MM.1S (cell line): ENCODE results near the gene TDP2.

Experiments used
- CTCF ChIP-seq: fragments of 300-600 bp; sonication (generic); IDR thresholded peaks from 2 replicates; pipeline ENCODE4 v1.5.1; 2016; ENCODE audit warnings: antibody characterized with exemption, low read length, mixed read lengths
- EZH2 ChIP-seq: fragments of 300-600 bp; sonication (generic); optimal IDR thresholded peaks from 2 replicates; pipeline ENCODE3; 2017; ENCODE audit warnings: low read depth, mild to moderate bottlenecking, antibody characterized with exemption, low read length, mixed read lengths

GRCh38 chr6:24620637-24621036 is 46.1 kb downstream of the TDP2 start:
- no peak for TF ChIP-seq CTCF
- TF ChIP-seq EZH2 = no peak
